GM18907 (cell line): Measurements from ENCODE around the gene TTF2.
A peak's percentile ranks its signal among the peaks of the same experiment; 100 is the strongest.

ENCODE experiments used
- ATAC-seq: cut with Tn5 transposase; IDR thresholded peaks from one replicate; pipeline ENCODE4 v1.9.1; 2021; ENCODE audit warnings: mild to moderate bottlenecking, moderate library complexity; ENCODE audit not compliant: unreplicated experiment

TTF2 gene

GRCh38 chr1:117045644-117046043 lies 14.5 kb upstream of the TTF2 start:
- ATAC-seq: no peak

- no peak for ATAC-seq
Measured at GRCh38 chr1:117046781-117047180, 13.3 kb upstream of the TTF2 start.

- ATAC-seq: no peak
Measured at GRCh38 chr1:117047271-117047670, 12.9 kb upstream of the TTF2 start.

- no peak for ATAC-seq
Measured at GRCh38 chr1:117049857-117050256, 10.3 kb upstream of the TTF2 start.

- ATAC-seq: peak; percentile 80
Measured at GRCh38 chr1:117051224-117052064, 8.7 kb upstream of the TTF2 start.

- no peak for ATAC-seq
Measured at GRCh38 chr1:117054068-117054467, 6.1 kb upstream of the TTF2 start.

- no peak for ATAC-seq
Measured at GRCh38 chr1:117058810-117059209, 1.3 kb upstream of the TTF2 start.

- peak; percentile 39 for ATAC-seq
Measured at GRCh38 chr1:117059334-117059677, 820 bp upstream of the TTF2 start.

- peak; percentile 17 for ATAC-seq
Measured at GRCh38 chr1:117060441-117061317, 553 bp downstream of the TTF2 start.

- ATAC-seq: peak; percentile 36
Measured at GRCh38 chr1:117061986-117062415, 1.9 kb downstream of the TTF2 start.

- ATAC-seq: no peak
Measured at GRCh38 chr1:117066367-117066766, 6.2 kb downstream of the TTF2 start.

GRCh38 chr1:117067533-117068370 lies 7.6 kb downstream of the TTF2 start:
- peak; percentile 71 for ATAC-seq

- no peak for ATAC-seq
Measured at GRCh38 chr1:117068580-117068979, 8.5 kb downstream of the TTF2 start.

- no peak for ATAC-seq
Measured at GRCh38 chr1:117069220-117069844, 9.2 kb downstream of the TTF2 start.

- no peak for ATAC-seq
Measured at GRCh38 chr1:117070124-117070523, 10.0 kb downstream of the TTF2 start.

- ATAC-seq: no peak
Measured at GRCh38 chr1:117076648-117077047, 16.5 kb downstream of the TTF2 start.

GRCh38 chr1:117077267-117077666 lies 17.1 kb downstream of the TTF2 start:
- no peak for ATAC-seq

- ATAC-seq: no peak
Measured at GRCh38 chr1:117079737-117080136, 19.6 kb downstream of the TTF2 start.

- ATAC-seq: no peak
Measured at GRCh38 chr1:117084231-117084630, 24.1 kb downstream of the TTF2 start.

GRCh38 chr1:117087686-117088085 lies 27.6 kb downstream of the TTF2 start:
- ATAC-seq: no peak

- no peak for ATAC-seq
Measured at GRCh38 chr1:117089996-117090395, 29.9 kb downstream of the TTF2 start.
